GM18517 (cell line): ENCODE results near the gene LTBR.

Source experiments
- ATAC-seq: cut with Tn5 transposase; IDR thresholded peaks from one replicate; pipeline ENCODE4 v1.9.1; 2021; ENCODE audit warnings: mild to moderate bottlenecking, moderate library complexity; ENCODE audit not compliant: unreplicated experiment

LTBR gene

DNA sequence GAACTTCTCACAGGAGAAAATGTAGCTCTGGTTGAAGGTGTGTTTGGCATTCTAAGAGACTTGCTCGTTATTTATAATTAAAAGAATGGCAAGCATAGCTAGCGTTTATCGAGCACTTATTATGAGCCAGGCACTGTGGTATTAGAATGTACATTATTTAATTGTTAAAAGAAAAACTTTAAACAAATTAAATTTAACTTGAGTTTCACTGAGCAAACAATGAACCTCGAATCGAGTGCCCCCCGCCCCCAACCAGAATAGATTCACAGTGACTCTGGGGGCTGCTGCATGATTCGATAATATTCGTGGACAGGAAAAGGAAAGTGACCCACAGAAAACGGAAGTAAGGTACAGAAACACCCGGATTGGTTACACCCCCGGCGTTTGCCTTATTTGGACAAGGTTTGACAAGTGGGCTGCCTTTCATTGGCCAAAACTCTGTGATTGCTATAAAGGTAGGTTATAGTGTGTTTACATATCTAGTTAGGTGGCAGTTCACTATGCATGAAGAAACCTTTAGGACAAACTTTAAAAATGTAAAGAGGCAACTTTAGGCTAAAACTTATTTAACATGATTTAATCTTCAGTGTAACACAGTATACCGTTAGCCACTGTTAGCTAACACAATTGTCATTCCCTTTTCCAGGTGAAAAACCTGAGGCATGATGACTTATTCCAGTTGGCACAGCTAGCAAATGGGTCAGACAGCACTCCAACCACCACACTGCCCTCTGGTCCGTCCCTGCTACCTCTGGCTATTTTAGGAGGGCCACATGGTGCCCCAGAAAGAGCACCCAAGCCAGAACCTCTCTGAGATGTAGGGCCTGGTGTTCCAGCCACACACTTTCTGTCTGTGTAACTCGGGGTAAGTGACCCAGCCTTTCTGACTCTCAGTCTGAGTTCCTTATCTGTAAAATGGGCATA, 15.7 kb upstream of the LTBR start:
- no peak for ATAC-seq

DNA sequence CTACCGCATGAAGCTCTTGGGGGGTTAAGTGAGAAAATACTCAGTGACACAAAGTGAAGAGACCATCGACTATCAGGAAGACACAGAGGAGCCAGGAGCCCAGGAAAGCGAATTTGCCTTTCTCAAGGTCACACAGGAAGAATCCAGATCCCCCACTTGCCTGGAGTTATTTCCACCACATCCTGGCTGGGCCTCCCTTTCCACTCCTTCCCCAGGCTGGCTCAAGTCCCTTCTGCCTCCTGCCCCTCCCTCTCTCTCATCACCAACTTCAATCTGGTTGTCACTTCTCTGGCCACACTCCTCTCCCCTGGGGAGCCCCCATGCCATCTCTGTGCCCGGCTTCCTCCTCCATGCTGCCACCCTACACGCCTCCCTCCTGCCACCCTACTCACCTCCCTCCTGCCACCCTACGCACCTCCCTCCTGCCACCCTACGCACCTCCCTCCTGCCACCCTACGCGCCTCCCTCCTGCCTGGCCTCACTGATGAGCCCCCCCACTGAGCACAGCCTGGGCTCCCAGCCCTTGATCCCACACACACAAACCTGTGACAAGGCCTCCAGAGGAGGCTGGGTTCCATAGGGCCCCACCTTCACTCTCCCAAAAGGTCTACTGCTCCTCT, 14.9 kb upstream of the LTBR start:
- no peak for ATAC-seq

GRCh38 chr12:6369916-6370575, 13.9 kb upstream of the LTBR start:
- ATAC-seq = no peak

DNA sequence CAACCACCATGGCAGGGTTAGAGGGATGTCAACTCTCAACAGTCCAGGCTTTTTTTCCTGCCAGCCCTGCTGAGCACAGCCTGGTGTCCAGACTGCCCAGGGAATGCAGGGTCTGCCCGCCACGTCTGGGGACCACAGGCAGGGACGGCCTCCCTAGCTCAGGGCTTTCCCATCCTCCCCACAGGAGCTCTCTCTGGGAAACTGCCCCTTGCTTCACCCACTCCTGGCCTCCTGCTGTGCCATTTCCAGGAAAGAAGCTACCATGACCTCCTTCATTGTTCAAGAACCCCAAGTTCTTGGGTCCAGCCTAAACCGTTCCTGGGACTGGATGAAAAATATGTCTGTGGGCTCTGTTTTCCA, 13.4 kb upstream of the LTBR start:
- no peak for ATAC-seq

- no peak for ATAC-seq
Measured at GRCh38 chr12:6370994-6371754, 12.8 kb upstream of the LTBR start.

DNA sequence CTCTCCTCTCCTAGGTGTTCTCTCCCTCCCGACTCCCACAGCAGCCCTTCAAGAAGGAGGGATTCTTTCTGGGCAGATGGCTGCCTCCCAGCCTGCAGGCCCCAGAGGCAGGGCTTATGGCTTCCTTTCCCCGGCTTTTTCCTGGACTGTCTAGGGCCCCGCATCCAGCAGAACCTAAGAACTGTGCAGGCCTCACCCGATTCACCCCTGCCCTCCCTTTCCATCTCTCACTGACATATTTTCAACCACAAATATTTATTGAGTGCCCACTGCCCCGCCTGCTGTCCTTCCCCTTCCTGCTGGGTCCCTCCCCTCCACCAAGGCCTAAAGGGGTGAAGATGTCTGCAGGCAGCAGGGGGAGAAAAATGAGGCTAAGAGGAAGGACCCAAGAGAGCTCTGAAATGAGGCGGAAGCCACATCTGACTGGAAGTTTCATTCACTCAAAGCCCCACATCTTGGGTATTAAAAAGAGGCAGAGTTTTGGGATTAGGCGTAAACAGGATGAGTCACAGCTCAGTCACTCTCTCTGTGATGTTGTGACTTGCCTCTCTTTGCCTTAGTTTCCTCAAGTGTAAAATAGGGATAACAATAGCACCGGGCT, 11.5 kb upstream of the LTBR start:
- no peak for ATAC-seq

DNA sequence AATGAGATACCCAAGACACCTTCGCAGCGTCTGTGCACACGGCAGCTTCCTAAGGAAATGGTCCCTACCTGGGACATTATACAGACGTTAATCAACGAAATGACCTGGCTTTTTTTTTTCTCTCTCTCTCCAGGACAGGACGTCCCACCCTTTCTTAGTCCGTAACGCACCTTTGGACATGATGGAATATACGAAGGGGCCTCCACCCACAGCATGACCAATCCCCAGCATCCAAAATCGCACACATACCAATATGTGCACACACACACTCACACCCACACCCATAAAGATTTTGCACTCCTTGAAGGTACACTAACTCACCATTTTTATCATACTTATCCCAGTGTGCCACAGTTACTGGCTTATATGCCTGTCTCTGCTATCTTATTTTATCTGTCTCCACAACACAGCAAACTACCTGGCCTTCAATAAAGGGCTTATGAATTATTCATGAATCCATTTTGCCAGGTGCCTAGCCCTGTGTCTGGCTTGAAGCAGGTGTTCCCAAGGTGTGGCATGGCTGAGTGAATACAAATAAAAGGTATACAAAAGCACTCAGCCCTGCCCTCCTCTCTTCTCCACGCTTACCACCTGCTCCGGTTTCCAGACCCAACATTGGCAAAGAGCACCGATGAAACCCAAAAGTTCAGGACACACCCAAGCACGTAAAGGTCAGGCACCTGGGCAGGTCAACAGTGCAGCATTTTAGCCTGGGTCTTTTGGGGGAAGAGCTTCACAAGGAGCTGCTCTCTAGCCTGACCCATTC, 10.8 kb upstream of the LTBR start:
- ATAC-seq = no peak

DNA sequence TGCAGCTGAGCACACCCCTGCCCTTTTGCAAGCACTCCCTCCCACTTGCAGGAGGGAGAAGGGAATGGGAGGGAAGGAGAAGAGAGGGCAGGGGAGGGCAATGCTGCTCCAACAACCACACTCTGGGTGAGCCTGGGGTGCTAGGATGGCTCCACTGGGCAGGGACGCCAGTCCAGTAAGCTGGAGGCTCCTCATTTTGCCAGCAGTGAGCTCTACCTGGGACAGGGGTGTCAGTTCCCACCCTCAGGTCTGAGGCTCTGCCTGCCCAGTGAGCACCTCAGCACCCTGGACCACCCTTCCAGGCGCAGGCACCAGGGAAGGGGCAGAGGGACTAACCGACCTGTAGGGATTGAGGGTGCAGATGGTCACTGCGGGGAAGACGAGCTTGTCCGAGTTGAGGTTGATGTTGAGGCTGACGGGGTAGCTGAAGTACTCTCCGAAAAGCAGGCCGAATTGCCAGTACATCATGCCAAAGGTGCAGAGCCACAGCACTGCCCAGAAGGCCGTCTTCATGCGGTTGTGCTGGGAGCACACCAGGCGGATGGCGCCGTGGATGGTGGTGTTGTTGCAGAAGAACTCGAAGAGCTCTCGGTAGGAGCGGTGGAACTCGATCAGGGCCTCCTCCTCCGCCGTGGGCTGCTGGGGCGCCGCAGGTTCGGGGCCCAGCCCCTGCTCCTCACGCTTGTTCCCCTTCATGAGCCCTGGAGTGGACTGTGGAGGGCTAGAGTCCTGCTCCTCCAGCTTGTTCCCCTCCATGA, 9.8 kb upstream of the LTBR start:
- ATAC-seq = no peak

DNA sequence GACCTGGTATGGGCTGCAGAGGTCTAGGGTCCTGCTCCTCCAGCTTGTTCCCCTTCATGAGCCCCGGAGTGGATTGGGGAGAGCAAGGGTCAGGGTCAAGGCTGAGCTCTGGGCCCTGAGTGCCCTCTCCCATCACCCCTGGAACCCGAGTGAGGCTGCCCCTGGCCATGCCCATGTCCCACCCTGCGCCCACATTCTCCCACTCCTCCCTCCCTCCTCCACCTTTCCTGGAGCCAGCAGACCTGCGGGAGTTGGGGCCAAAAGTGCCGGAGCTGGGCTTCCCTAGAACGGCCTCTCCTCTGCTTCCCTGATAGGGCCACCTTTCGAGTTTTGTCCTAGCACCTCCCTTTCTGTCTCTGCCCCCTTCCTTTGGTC, 9.2 kb upstream of the LTBR start:
- no peak for ATAC-seq

DNA sequence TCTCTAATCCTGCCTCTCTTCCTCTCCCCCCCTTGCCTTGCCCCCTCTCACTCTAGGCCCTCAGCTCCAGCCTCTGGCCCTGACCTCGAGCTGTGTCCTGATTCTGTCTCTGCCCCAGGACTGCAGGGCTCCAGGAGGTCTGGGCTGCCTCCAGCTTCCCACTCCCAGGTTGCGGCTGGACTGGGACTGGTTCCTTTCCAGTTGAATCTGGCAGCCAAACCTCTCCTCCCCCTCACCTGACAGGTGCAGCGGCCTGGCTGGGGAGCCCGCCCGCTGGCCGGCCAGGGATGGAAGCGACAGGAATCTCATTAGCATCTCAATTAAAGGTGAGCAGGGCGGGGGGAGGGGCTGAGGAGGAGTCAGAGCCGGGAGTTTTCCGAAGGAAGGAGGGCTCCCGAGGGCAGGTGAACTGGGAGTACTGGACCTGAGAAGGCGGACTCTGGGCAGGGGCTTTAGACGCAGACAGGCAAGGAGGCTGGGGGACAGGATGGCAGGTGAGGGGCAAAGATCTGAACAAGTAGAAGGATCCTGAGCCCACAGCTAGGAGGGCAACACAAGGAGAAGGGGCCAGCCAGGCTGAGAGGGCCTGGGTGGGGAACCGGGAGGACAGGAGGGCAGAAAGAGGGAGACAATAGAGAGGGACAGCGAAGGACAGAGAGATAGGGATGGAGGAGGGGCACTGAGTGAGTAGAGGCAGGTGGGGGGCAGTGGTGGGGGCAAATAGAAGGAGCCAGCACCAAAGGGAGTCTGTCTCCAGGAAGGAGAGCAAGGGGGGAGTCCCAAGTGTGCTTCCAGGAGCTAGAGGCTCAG, 8.5 kb upstream of the LTBR start, which contains the start of gene SCNN1A:
TSS of gene SCNN1A (minus strand) at position 295 of the 810 bp plus-strand sequence. CDS start 780 bp downstream, outside the sequence.
- no peak for ATAC-seq

- ATAC-seq = no peak
Measured at GRCh38 chr12:6376079-6376869, 7.7 kb upstream of the LTBR start.

GRCh38 chr12:6376870-6377666, 6.9 kb upstream of the LTBR start:
- ATAC-seq = no peak

DNA sequence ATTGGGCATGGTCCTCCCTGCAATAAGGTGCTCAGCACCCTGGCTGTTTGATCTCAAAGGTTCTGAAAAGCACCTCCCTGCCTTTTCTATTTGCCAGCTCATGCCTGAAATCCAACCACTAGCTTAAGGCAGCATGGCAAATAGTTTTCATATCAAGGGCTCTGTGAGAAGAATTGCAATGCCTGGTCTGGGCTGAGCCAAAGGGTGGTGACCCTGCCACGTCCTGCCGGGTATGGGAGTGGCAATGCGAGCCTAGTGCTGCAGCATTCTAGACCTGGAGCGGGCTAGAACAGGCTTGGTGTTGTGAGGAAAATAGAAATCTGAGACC, 6.3 kb upstream of the LTBR start:
- no peak for ATAC-seq

DNA sequence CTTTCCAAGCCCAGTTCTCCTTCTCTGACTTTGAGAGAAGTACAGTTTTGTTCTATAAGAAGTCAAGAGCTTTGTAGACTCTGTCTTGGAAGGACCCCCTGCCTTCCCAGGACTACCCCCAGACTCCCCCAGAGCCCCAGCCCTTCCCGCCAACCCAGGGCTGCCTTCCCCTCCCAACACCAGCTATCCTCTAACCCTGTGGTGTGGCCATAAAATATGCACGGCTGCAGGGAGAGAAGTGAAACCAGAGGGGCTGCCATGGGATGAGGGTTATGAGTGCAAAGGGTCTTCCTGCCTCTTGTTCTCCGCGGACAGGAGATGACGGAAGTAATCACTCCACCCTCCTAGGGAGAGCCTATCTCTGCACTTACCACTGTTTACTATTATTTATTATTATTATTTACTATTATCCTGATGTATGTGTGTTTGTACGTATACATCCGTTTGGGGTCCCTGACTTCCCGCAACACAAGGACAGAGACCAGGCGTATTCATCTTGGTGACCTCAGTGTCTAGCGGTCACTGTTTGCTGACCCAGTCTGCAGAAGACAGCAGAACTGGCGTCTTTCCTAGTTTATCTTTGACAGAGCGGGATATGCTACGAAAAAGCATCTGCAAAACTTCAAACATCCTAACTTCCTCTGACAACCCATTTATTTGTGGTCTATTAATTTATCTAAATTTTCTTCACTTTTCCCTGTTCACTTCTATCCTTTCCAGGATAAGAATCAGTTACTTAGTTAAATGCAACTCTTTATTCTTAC, 5.1 kb upstream of the LTBR start:
- no peak for ATAC-seq

- no peak for ATAC-seq
Measured at GRCh38 chr12:6380141-6381121, 3.5 kb upstream of the LTBR start.
